CD4-positive, alpha-beta T cell treated with Interleukin-21 for 1 hour (primary cell): ENCODE data around the gene ZFPM1.
"Not testable (repeated sequence)": the region's sequence is repeated elsewhere in the genome, so short reads cannot be mapped to it uniquely, and the experiment has no call there.

Experiments used
- DNase-seq: peaks from one replicate; pipeline ENCODE4 v3.0.0-alpha.2; 2020

ZFPM1 gene

GRCh38 chr16:88453217-88453531, at the start of gene ZFPM1:
ZFPM1 (plus strand) TSS chr16:88453280; CDS start chr16:88453639, 359 bp downstream.
- no peak for DNase-seq

- no peak for DNase-seq
Measured at GRCh38 chr16:88403794-88404581, 49.1 kb upstream of the ZFPM1 start.

GRCh38 chr16:88404769-88405168, 48.3 kb upstream of the ZFPM1 start:
- no peak for DNase-seq

DNA sequence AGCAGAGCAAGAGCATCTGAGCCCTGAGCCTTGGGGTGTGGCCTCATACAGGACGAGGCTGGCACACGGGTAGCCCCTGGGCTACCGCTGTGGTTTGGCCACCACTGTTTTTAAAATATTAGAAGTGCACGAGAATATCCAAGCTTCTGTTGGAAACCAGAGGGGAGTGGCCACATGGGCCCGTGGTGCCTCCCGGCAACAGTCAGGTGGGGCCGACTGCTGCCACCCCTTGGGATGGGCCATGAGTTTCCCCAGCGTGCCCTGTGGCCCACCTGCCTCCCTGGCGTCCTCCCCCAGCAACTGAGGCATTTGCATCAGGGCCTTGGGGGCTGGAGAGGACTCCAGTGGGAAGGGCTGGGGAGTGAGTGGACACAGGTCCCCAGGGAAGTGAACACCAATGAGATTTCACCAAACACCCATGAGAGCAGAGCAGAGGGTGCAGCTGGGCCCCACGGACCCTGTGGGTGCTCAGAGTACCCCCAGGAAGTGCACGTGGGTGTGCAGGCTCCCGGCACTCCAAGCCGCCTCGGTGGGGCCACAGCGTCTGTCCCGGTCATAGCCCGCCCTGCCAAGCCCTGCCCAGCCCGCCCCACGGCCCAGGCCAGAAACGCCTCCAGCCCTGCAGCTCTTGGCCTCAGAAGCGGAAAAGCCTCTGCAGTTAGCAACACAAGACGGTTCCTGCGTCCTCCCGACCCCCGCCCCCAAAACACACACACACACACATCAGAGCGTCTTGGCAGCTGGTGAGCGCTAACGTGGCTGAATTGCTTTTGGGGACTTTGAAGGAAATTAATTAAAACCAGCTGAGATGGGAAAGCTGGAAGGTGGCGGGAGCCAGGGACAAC, 47.6 kb upstream of the ZFPM1 start:
- DNase-seq = no peak

DNA sequence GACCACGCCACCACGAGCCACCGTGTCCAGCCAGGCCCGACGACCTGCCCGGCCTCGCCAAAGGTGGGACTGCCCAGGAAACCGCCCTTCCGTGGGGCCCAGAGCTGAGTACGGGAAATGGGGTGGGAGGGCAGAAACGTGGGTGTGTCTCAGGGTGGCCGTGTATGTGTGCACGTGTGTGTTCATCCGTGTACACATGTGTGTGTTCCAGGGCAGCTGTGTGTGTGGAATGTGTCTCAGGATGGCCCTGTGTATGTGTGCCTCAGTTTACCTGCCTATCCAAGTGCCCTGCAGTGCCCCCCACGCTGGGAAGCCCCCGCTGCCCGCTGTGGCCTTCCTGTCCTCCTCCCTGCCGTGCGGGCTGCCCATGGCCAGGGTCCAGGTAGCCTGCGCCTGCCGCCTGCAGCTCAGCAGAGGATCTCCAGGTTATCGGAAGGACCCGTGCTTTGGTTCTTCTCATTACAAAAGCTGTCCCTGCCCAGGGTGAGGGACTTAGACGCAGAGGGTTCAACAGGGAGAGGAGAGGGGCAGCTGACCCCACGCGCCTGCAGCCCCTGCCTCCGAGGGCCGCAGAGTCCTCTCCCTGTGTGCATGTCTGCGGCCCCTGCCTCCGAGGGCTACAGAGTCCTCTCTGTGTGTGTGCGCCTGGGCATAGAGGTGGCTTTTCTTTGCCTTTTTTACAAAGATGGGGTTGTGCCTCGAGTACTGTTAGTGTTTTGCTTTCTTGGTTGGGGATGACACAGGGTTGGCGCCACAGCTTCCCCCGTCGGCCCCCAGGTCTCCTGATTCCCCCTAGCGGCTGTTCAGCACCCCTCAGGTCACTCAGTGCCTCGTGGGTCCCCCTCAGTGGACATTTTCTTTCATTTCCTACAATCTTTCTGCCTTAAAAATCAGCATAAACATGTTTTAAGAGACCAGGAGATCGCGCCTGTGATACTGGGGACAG, 46.7 kb upstream of the ZFPM1 start:
- no peak for DNase-seq

- DNase-seq = no peak
Measured at GRCh38 chr16:88407042-88407420, 46.0 kb upstream of the ZFPM1 start.

- DNase-seq = no peak
Measured at GRCh38 chr16:88407807-88408206, 45.3 kb upstream of the ZFPM1 start.

- no peak for DNase-seq
Measured at GRCh38 chr16:88408561-88409142, 44.4 kb upstream of the ZFPM1 start.

GRCh38 chr16:88409296-88410065, 43.6 kb upstream of the ZFPM1 start:
- no peak for DNase-seq

- not testable (repeated sequence) for DNase-seq
Measured at GRCh38 chr16:88410297-88410968, 42.6 kb upstream of the ZFPM1 start.

- no peak for DNase-seq
Measured at GRCh38 chr16:88411951-88412576, 41.0 kb upstream of the ZFPM1 start.

GRCh38 chr16:88412766-88413165, 40.3 kb upstream of the ZFPM1 start:
- no peak for DNase-seq

DNA sequence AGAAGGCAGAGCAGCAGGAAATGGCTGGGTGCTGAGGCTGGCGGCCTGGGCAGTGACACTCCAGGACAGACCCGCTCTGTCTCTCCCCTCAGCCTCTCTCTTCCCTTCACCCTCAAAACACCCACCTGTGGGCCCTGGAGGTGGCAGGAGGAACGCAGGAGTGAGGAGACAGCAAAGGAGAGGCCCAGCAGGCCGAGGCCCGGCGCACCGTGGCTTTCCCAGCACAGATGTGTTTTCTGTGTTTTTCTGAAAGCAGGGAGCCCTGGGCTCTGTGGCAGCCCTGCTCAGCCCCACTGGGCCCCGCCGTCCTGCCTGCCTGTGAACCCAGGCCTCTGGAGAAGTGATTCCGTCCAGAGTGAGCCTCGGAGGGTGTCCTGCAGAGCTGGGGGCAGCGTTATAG, 39.8 kb upstream of the ZFPM1 start:
- DNase-seq = no peak

DNA sequence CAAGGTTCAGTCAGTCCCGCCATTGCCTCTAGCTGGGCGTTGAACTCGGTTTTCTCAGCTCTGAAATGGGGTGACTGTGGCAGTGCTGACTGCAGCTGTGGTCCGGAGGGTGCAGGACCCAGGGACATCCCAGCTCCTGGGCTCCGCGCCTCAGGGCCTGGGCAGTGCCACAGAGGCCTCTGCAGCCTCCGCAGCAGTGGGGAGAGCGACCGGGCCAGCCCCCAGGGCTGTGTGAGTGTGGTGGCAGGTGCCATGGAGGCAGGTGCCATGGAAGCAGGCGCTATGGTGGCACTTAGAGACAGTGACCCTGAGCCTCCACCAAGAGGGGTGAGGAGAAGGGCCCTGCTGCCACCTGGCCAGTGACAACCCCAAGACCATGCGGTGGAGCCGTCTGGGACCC, 39.4 kb upstream of the ZFPM1 start:
- no peak for DNase-seq

GRCh38 chr16:88414521-88415380, 38.3 kb upstream of the ZFPM1 start:
- DNase-seq = no peak

- no peak for DNase-seq
Measured at GRCh38 chr16:88415381-88415705, 37.7 kb upstream of the ZFPM1 start.

- DNase-seq = no peak
Measured at GRCh38 chr16:88415713-88416323, 37.3 kb upstream of the ZFPM1 start.

DNA sequence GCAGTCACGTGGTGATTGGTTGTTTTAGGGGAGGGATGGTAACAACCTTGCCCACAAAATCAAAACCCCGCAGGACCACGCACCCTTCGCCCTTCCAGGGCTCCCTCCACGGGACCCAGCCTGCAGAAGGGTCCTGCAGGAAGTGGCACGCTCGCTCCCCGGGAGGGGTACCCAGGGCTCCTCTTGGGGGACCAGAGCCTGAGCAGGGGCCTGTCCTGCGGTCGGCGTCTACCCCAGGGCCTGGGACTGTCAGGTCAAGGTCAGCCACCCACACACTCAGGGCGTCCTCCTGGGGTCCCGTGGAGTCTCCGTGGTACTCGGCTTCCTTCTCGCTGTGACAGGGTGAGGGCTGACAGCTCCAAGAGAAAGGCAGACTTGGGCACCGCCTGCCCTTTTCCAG, 36.4 kb upstream of the ZFPM1 start:
- DNase-seq = no peak

DNA sequence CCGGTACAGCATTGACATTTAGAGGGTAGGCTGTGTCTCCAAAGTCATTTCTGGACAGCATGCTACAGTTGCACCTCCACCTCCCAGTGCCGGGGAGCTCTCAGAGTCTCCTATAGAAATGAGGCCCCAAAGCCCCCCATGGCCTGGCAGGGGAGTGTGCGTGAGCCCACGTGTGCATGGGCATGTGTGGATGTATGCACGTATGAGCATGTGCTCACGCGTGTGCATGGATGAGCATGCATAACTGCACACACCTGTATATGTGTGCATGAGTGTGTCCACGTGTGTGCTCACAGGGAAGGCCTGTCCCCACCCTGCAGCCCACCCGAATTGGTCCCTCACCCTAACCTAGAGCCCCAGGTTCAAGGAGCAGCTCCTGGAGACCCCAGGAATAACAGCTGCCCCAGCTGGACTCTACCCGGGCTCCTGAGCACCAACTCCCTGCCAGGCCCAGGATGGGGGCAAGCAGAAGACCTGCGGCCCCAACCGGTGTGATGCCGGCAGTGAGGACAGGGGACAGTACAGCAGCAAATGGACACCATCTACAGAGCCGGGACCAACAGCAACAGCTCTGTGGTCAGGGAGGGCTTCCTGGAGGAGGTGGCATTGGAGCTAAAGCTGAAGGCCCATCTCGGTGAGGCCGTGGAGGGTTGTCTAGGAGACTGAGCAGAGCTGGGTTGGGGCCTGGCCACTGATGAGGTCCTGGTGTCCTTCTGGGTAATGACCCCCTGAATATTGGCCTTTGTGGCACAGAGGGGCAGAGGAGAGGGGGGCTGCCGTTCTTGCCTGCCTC, 35.2 kb upstream of the ZFPM1 start:
- DNase-seq = no peak
